HEK293T (cell line): ENCODE data around the gene HCN4.
"Not testable (repeated sequence)": the region's sequence is repeated elsewhere in the genome, so short reads cannot be mapped to it uniquely, and the experiment has no call there.

Source experiments
- CTCF ChIA-PET: fragments of 350-600 bp; formaldehyde crosslinking; extraction: SDS; loops from one replicate; lab custom pipeline; 2021; ENCODE audit warnings: antibody characterized with exemption, inconsistent platforms; lab: Yijun Ruan, JAX
- POLR2A ChIA-PET: fragments of 350-600 bp; formaldehyde crosslinking; extraction: SDS; loops from one replicate; lab custom pipeline; 2020; ENCODE audit warnings: antibody characterized with exemption, inconsistent platforms; lab: Yijun Ruan, JAX
- DNase-seq: peaks from one replicate; pipeline ENCODE4 v3.0.0; 2012; ENCODE audit warnings: mixed read lengths; ENCODE audit errors: extremely low spot score
- ARNT ChIP-seq: fragments of 450-650 bp; IDR thresholded peaks from 2 replicates; pipeline ENCODE4 v1.6.1; 2017; ENCODE audit warnings: mild to moderate bottlenecking
- BHLHE40 ChIP-seq: fragments of 450-650 bp; IDR thresholded peaks from 2 replicates; pipeline ENCODE4 v1.6.1; 2016; ENCODE audit warnings: mild to moderate bottlenecking, moderate library complexity, borderline replicate concordance
- CTBP1 ChIP-seq: fragments of 450-650 bp; IDR thresholded peaks from 2 replicates; pipeline ENCODE4 v1.6.1; 2016; ENCODE audit warnings: borderline replicate concordance
- ELF4 ChIP-seq: fragments of 450-650 bp; IDR thresholded peaks from 2 replicates; pipeline ENCODE4 v1.6.1; 2017; ENCODE audit warnings: antibody characterized with exemption
- FOXA1 ChIP-seq: fragments of 450-650 bp; IDR thresholded peaks from 2 replicates; pipeline ENCODE4 v1.6.1; 2016; ENCODE audit warnings: mild to moderate bottlenecking
- FOXK2 ChIP-seq: fragments of 450-650 bp; IDR thresholded peaks from 2 replicates; pipeline ENCODE4 v1.6.1; 2016; ENCODE audit warnings: mild to moderate bottlenecking
- FOXM1 ChIP-seq: fragments of 450-650 bp; IDR thresholded peaks from 2 replicates; pipeline ENCODE4 v1.6.1; 2017; ENCODE audit warnings: mild to moderate bottlenecking, borderline replicate concordance
- HDGF ChIP-seq: fragments of 450-650 bp; IDR thresholded peaks from 2 replicates; pipeline ENCODE4 v1.6.1; 2017; ENCODE audit warnings: antibody characterized with exemption, borderline replicate concordance
- L3MBTL2 ChIP-seq: fragments of 450-650 bp; conservative IDR thresholded peaks from 2 replicates; pipeline ENCODE4 v1.6.1; 2016; ENCODE audit warnings: mild to moderate bottlenecking
- LEF1 ChIP-seq: fragments of 450-650 bp; IDR thresholded peaks from 2 replicates; pipeline ENCODE4 v1.6.1; 2017; ENCODE audit warnings: mild to moderate bottlenecking, borderline replicate concordance
- NFRKB ChIP-seq: fragments of 450-650 bp; IDR thresholded peaks from 2 replicates; pipeline ENCODE4 v1.6.1; 2016; ENCODE audit warnings: mild to moderate bottlenecking, moderate library complexity
- PKNOX1 ChIP-seq: fragments of 450-650 bp; IDR thresholded peaks from 2 replicates; pipeline ENCODE4 v1.6.1; 2016
- SP1 ChIP-seq: fragments of 450-650 bp; IDR thresholded peaks from 2 replicates; pipeline ENCODE4 v1.6.1; 2017
- SUZ12 ChIP-seq: fragments of 450-650 bp; IDR thresholded peaks from 2 replicates; pipeline ENCODE4 v1.6.1; 2016; ENCODE audit warnings: mild to moderate bottlenecking
- TARDBP ChIP-seq: fragments of 450-650 bp; IDR thresholded peaks from 2 replicates; pipeline ENCODE4 v1.6.1; 2016
- ZNF384 ChIP-seq: fragments of 450-650 bp; IDR thresholded peaks from 2 replicates; pipeline ENCODE4 v1.6.1; 2016

Gene HCN4

GRCh38 chr15:73368301-73369136, at the start of gene HCN4:
Gene HCN4 (minus strand): TSS chr15:73368958. CDS start chr15:73368270, 688 bp downstream.
- TF ChIP-seq TARDBP (no peak), PKNOX1 (no peak), FOXM1 (no peak), CTBP1 (no peak), NFRKB (no peak), FOXA1 (no peak), ELF4 (no peak), SP1 (no peak), ZNF384 (no peak), L3MBTL2 (no peak), SUZ12 (no peak), LEF1 (no peak), ARNT (no peak), HDGF (no peak), BHLHE40 (no peak), FOXK2 (no peak)
- POLR2A ChIA-PET = no interaction called here
- CTCF ChIA-PET = no interaction called here
- DNase-seq = peak; percentile 62

GRCh38 chr15:73414876-73415275, 46.1 kb upstream of the HCN4 start:
- ChIA-PET CTCF (interaction anchor here (0.7 kb wide), 1 partner anchor 1635 kb away, joined by 3 read pairs; no protein-coding TSS in a partner anchor), POLR2A (no interaction called here)
- no peak for TF ChIP-seq FOXK2
- no peak for TF ChIP-seq PKNOX1
- TF ChIP-seq FOXA1 = no peak
- no peak for TF ChIP-seq NFRKB
- TF ChIP-seq HDGF = no peak
- no peak for TF ChIP-seq BHLHE40
- no peak for TF ChIP-seq LEF1
- TF ChIP-seq FOXM1 = no peak
- no peak for TF ChIP-seq ZNF384
- no peak for TF ChIP-seq SP1
- TF ChIP-seq ARNT = no peak
- no peak for TF ChIP-seq ELF4
- no peak for TF ChIP-seq TARDBP
- TF ChIP-seq SUZ12 = no peak
- no peak for TF ChIP-seq CTBP1
- no peak for TF ChIP-seq L3MBTL2
- DNase-seq = no peak

DNA sequence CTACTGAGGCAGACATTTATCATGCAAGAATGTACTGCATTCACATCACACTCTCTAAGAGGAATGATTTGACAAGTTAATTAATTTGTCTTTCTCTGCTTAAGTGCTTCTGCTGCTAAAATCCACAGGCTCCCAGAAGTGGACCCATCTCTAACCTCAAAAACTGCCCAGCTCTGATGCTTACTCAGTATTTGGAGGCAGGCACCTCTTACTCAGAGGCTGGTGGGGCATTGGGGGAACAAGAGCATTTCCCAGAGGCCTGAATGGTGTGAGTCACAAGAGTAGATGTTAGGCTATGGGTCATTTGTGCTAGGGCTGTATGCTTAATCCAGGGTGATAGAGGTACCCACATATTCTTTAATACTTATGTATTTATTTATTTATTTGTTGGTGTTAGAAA, 34.4 kb upstream of the HCN4 start:
- no peak for DNase-seq
- CTCF ChIA-PET = no interaction called here
- POLR2A ChIA-PET = no interaction called here
- TF ChIP-seq FOXM1 (no peak), BHLHE40 (no peak), SP1 (no peak), SUZ12 (no peak), PKNOX1 (no peak), CTBP1 (no peak), FOXA1 (no peak), ELF4 (no peak), TARDBP (no peak), L3MBTL2 (no peak), ARNT (no peak), LEF1 (no peak), FOXK2 (no peak)

GRCh38 chr15:73400222-73400621, 31.5 kb upstream of the HCN4 start:
- CTCF ChIA-PET = interaction anchor here (0.6 kb wide), 1 partner anchor 95 kb away, joined by 3 read pairs; no protein-coding TSS in a partner anchor
- POLR2A ChIA-PET, DNase-seq: not testable (repeated sequence)

DNA sequence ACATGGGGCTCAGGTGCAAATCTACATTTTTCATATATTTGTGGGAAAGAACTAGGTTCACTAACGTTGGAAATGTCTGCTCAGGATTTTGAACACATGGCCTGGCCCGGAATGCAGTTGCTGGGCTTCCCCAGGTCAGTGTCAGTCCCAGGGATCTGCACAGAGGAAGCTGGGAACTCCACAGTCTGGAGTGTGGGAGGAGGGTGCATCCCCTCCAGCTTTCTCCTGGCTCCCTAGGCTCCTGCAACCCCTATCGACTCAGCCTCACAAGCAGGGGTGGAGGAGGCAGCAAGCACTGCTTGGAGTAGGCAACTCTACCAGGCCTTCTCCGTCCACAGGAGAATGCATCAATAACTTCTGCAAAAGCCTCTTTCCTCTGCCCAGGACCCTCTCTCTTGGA, 30.1 kb upstream of the HCN4 start:
- ChIA-PET CTCF (no interaction called here), POLR2A (no interaction called here)
- no peak for TF ChIP-seq CTBP1
- no peak for TF ChIP-seq ARNT
- no peak for TF ChIP-seq FOXA1
- no peak for TF ChIP-seq HDGF
- no peak for TF ChIP-seq ZNF384
- no peak for DNase-seq

- POLR2A ChIA-PET = no interaction called here
- TF ChIP-seq SP1 (no peak), PKNOX1 (no peak), ARNT (no peak), HDGF (no peak), CTBP1 (no peak), ELF4 (no peak), FOXA1 (no peak), TARDBP (no peak), NFRKB (no peak), FOXK2 (no peak), SUZ12 (no peak), LEF1 (no peak), BHLHE40 (no peak), L3MBTL2 (no peak), ZNF384 (no peak), FOXM1 (no peak)
Observed at GRCh38 chr15:73397461-73397860, 28.7 kb upstream of the HCN4 start.

More at GRCh38 chr15:73397461-73397860, 28.7 kb upstream of the HCN4 start:
- CTCF ChIA-PET = no interaction called here
- no peak for DNase-seq
